HK-2 (cell line): ENCODE results near the gene FAM241A.
"Not testable (repeated sequence)": the region's sequence is repeated elsewhere in the genome, so short reads cannot be mapped to it uniquely, and the experiment has no call there.

ENCODE experiments used
- DNase-seq: peaks from one replicate; pipeline ENCODE4 v3.0.0-alpha.2; 2018; ENCODE audit not compliant: unreplicated experiment

Gene FAM241A

GRCh38 chr4:112145326-112145789 is at the start of gene FAM241A:
TSS of gene FAM241A (plus strand) at chr4:112145454. CDS start at chr4:112145581, 127 bp downstream.
- peak; percentile 82 for DNase-seq

- no peak for DNase-seq
Measured at GRCh38 chr4:112098841-112099530, 46.3 kb upstream of the FAM241A start.

- DNase-seq, result no peak
Measured at GRCh38 chr4:112099701-112100297, 45.5 kb upstream of the FAM241A start.

GRCh38 chr4:112102875-112103370 is 42.3 kb upstream of the FAM241A start:
- DNase-seq, result no peak

- no peak for DNase-seq
Measured at GRCh38 chr4:112105201-112105969, 39.9 kb upstream of the FAM241A start.

- no peak for DNase-seq
Measured at GRCh38 chr4:112109360-112110058, 35.7 kb upstream of the FAM241A start.

- DNase-seq, result no peak
Measured at GRCh38 chr4:112110059-112110425, 35.2 kb upstream of the FAM241A start.

GRCh38 chr4:112111306-112111705 is 33.9 kb upstream of the FAM241A start:
- no peak for DNase-seq

- DNase-seq, result not testable (repeated sequence)
Measured at GRCh38 chr4:112112095-112112494, 33.2 kb upstream of the FAM241A start.

- no peak for DNase-seq
Measured at GRCh38 chr4:112112590-112113170, 32.6 kb upstream of the FAM241A start.

- DNase-seq, result no peak
Measured at GRCh38 chr4:112113864-112114263, 31.4 kb upstream of the FAM241A start.

- no peak for DNase-seq
Measured at GRCh38 chr4:112114452-112114851, 30.8 kb upstream of the FAM241A start.

GRCh38 chr4:112118742-112119352 is 26.4 kb upstream of the FAM241A start:
- no peak for DNase-seq

GRCh38 chr4:112119353-112119783 is 25.9 kb upstream of the FAM241A start:
- no peak for DNase-seq

GRCh38 chr4:112120021-112120420 is 25.2 kb upstream of the FAM241A start:
- DNase-seq, result no peak

GRCh38 chr4:112125416-112125815 is 19.8 kb upstream of the FAM241A start:
- no peak for DNase-seq

- no peak for DNase-seq
Measured at GRCh38 chr4:112127048-112127637, 18.1 kb upstream of the FAM241A start.

GRCh38 chr4:112127803-112128202 is 17.5 kb upstream of the FAM241A start:
- no peak for DNase-seq

GRCh38 chr4:112128452-112128851 is 16.8 kb upstream of the FAM241A start:
- DNase-seq, result no peak

- no peak for DNase-seq
Measured at GRCh38 chr4:112130906-112131305, 14.3 kb upstream of the FAM241A start.

- DNase-seq, result no peak
Measured at GRCh38 chr4:112136551-112136950, 8.7 kb upstream of the FAM241A start.
